OCI-LY1 (cell line): Measurements from ENCODE around the gene CHRNA9.

Experiments
- EZH2 ChIP-seq: fragments of 200-600 bp; sonication (generic), shearing (Covaris generic); IDR thresholded peaks from 2 replicates; pipeline ENCODE4 v1.8.0; 2017; ENCODE audit warnings: borderline replicate concordance, mixed run types, mild to moderate bottlenecking, antibody characterized with exemption, low read length, moderate library complexity, mixed read lengths
- TF ChIP-seq, protein P1 (sequence below): fragments of 200-600 bp; sonication (generic), shearing (Covaris generic); IDR thresholded peaks from 2 replicates; pipeline ENCODE4 v1.5.1; 2017; ENCODE audit warnings: mild to moderate bottlenecking, antibody characterized with exemption, low read length, moderate library complexity, mixed read lengths

DNA sequence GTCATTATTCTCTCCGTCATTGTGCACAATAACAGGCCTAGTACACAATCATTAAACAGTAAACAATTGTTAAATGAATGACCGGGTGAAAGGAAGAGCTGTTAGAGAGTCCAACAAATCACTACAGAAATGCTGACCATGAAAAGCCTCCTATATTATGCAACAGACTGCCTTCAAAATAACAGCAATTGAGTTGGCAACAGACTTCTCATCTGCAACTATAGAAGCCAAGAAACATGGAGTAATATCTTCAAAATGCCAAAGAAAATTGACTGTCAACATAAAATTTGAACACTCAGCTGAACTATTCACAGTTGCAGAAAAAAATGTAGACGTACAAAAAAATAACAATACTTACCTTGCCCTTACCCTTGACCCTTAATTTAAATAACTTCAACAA, 26.2 kb downstream of the CHRNA9 start:
- TF ChIP-seq, protein P1, sequence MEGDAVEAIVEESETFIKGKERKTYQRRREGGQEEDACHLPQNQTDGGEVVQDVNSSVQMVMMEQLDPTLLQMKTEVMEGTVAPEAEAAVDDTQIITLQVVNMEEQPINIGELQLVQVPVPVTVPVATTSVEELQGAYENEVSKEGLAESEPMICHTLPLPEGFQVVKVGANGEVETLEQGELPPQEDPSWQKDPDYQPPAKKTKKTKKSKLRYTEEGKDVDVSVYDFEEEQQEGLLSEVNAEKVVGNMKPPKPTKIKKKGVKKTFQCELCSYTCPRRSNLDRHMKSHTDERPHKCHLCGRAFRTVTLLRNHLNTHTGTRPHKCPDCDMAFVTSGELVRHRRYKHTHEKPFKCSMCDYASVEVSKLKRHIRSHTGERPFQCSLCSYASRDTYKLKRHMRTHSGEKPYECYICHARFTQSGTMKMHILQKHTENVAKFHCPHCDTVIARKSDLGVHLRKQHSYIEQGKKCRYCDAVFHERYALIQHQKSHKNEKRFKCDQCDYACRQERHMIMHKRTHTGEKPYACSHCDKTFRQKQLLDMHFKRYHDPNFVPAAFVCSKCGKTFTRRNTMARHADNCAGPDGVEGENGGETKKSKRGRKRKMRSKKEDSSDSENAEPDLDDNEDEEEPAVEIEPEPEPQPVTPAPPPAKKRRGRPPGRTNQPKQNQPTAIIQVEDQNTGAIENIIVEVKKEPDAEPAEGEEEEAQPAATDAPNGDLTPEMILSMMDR = no peak
- no peak for TF ChIP-seq EZH2
